ENCODE results near the gene PTH2. TPM values are rescaled to one million over a fixed set of nuclear protein-coding genes. Genes with fewer than 3 reads are reported as not detected.
A peak's percentile ranks its signal among the peaks of the same experiment; 100 is the strongest.

The PTH2 gene
- total and polyA plus RNA-seq, 10 of the 15 experiments (the other 5 are each of a cell fraction or from before 2014, with no cell fraction given): not detected

GRCh38 chr19:49451430-49452181 is 28.4 kb upstream of the PTH2 start, which contains the start of gene PIH1D1 (continued):
- TF ChIP-seq, protein P1, sequence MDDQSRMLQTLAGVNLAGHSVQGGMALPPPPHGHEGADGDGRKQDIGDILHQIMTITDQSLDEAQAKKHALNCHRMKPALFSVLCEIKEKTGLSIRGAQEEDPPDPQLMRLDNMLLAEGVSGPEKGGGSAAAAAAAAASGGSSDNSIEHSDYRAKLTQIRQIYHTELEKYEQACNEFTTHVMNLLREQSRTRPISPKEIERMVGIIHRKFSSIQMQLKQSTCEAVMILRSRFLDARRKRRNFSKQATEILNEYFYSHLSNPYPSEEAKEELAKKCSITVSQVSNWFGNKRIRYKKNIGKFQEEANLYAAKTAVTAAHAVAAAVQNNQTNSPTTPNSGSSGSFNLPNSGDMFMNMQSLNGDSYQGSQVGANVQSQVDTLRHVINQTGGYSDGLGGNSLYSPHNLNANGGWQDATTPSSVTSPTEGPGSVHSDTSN (IDR thresholded peaks at IDR 0.05; ENCODE audit: insufficient replicate concordance, low read depth, low read length): peak; percentile 92
- no peak for TF ChIP-seq ZSCAN29 (IDR thresholded peaks at IDR 0.05)
- TF ChIP-seq MXI1 (IDR thresholded peaks at IDR 0.05; ENCODE audit: low read depth, low read length): peak; percentile 69; the same call in 1 of the 2 replicates
- peak; percentile 75 for TF ChIP-seq SP1 (IDR thresholded peaks at IDR 0.05; ENCODE audit: low read depth, low read length)
- TF ChIP-seq, protein P2, sequence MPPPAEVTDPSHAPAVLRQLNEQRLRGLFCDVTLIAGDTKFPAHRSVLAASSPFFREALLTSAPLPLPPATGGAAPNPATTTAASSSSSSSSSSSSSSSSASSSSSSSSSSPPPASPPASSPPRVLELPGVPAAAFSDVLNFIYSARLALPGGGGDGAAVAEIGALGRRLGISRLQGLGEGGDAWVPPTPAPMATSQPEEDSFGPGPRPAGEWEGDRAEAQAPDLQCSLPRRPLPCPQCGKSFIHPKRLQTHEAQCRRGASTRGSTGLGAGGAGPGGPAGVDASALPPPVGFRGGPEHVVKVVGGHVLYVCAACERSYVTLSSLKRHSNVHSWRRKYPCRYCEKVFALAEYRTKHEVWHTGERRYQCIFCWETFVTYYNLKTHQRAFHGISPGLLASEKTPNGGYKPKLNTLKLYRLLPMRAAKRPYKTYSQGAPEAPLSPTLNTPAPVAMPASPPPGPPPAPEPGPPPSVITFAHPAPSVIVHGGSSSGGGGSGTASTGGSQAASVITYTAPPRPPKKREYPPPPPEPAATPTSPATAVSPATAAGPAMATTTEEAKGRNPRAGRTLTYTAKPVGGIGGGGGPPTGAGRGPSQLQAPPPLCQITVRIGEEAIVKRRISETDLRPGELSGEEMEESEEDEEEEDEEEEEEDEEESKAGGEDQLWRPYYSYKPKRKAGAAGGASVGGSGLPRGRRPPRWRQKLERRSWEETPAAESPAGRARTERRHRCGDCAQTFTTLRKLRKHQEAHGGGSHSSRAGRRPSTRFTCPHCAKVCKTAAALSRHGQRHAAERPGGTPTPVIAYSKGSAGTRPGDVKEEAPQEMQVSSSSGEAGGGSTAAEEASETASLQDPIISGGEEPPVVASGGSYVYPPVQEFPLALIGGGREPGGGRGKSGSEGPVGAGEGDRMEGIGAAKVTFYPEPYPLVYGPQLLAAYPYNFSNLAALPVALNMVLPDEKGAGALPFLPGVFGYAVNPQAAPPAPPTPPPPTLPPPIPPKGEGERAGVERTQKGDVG (CRISPR knock-in tag; IDR thresholded peaks at IDR 0.05): no peak
- TF ChIP-seq ZNF622 (IDR thresholded peaks at IDR 0.05): no peak
- TF ChIP-seq GATAD2B (conservative IDR thresholded peaks at IDR 0.05; ENCODE audit: low read depth): no peak; the same call in 1 of the 2 replicates
- TF ChIP-seq POLR2A (IDR thresholded peaks at IDR 0.05; ENCODE audit: low read depth, low read length): peak; percentile 80
- 0 out of 2 replicates have a peak, but pooled peaks have one; percentile 69 for TF ChIP-seq RCOR1 (conservative IDR thresholded peaks at IDR 0.05; ENCODE audit: low read depth, low read length)
- TF ChIP-seq MYC (IDR thresholded peaks at IDR 0.05; ENCODE audit: insufficient read depth, insufficient read length, insufficient replicate concordance, low read length, severe bottlenecking): no peak
- TF ChIP-seq TAF1 (IDR thresholded peaks at IDR 0.05; ENCODE audit: borderline replicate concordance, low read depth, low read length): peak; percentile 55; the same call in 1 of the 2 replicates
- TF ChIP-seq CBX5 (IDR thresholded peaks at IDR 0.05; ENCODE audit: low read depth): no peak
- TF ChIP-seq SUZ12 (IDR thresholded peaks at IDR 0.05; ENCODE audit: unreplicated experiment): no peak
- TF ChIP-seq, protein P3, sequence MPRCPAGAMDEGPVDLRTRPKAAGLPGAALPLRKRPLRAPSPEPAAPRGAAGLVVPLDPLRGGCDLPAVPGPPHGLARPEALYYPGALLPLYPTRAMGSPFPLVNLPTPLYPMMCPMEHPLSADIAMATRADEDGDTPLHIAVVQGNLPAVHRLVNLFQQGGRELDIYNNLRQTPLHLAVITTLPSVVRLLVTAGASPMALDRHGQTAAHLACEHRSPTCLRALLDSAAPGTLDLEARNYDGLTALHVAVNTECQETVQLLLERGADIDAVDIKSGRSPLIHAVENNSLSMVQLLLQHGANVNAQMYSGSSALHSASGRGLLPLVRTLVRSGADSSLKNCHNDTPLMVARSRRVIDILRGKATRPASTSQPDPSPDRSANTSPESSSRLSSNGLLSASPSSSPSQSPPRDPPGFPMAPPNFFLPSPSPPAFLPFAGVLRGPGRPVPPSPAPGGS (IDR thresholded peaks at IDR 0.05; ENCODE audit: borderline replicate concordance, insufficient read depth, low read depth, low read length, poor library complexity, severe bottlenecking): no peak
- TF ChIP-seq NR2F1 (conservative IDR thresholded peaks at IDR 0.05): no peak
- TF ChIP-seq IKZF2 (IDR thresholded peaks at IDR 0.05): peak in 1 of 2 experiments; percentile 20; a peak in 1 of 4 replicates
- TF ChIP-seq HDAC6 (IDR thresholded peaks at IDR 0.05; ENCODE audit: unreplicated experiment): no peak
- TF ChIP-seq CBFB (IDR thresholded peaks at IDR 0.05; ENCODE audit: low read depth): peak; percentile 75; the same call in 1 of the 2 replicates
- no peak for TF ChIP-seq CHD4 (IDR thresholded peaks at IDR 0.05)
- no peak for TF ChIP-seq CEBPB (IDR thresholded peaks at IDR 0.05; ENCODE audit: borderline replicate concordance in 1 of 2, low read depth in 2 of 2, low read length in 2 of 2)
- TF ChIP-seq NR2C1 (IDR thresholded peaks at IDR 0.05): no peak
- peak; percentile 62; the same call in 1 of the 2 replicates for TF ChIP-seq NBN (IDR thresholded peaks at IDR 0.05)
- TF ChIP-seq YY1 (IDR thresholded peaks at IDR 0.05; ENCODE audit: low read depth, low read length): 0 out of 2 replicates have a peak, but pooled peaks have one; percentile 24
- TF ChIP-seq, protein P4, sequence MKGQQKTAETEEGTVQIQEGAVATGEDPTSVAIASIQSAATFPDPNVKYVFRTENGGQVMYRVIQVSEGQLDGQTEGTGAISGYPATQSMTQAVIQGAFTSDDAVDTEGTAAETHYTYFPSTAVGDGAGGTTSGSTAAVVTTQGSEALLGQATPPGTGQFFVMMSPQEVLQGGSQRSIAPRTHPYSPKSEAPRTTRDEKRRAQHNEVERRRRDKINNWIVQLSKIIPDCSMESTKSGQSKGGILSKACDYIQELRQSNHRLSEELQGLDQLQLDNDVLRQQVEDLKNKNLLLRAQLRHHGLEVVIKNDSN (IDR thresholded peaks at IDR 0.05; ENCODE audit: borderline replicate concordance, extremely low read length, insufficient read depth, low read depth, low read length): no peak
- no peak for TF ChIP-seq BMI1 (IDR thresholded peaks at IDR 0.05; ENCODE audit: borderline replicate concordance)

All from GM12878 (cell line).